NAMALWA (cell line): ENCODE data around the gene PRAMEF17.
"Not testable (repeated sequence)": the region's sequence is repeated elsewhere in the genome, so short reads cannot be mapped to it uniquely, and the experiment has no call there.

Experiments
- DNase-seq: peaks from one replicate; pipeline ENCODE4 v3.0.0-alpha.2; 2015; ENCODE audit warnings: low spot score

Gene PRAMEF17

GRCh38 chr1:13389332-13389731, at the start of gene PRAMEF17:
Gene PRAMEF17, plus strand, starts transcription at chr1:13389632. Its CDS starts 26 bp downstream, at chr1:13389658.
- not testable (repeated sequence) for DNase-seq

GRCh38 chr1:13342496-13342895, 46.9 kb upstream of the PRAMEF17 start:
- DNase-seq, result not testable (repeated sequence)

- not testable (repeated sequence) for DNase-seq
Observed at GRCh38 chr1:13347034-13347433, 42.4 kb upstream of the PRAMEF17 start, which contains the start of gene PRAMEF14. Gene PRAMEF14, minus strand, starts transcription at chr1:13347134. Its CDS starts 1,820 bp downstream, at chr1:13345314.

GRCh38 chr1:13353476-13353875, 36.0 kb upstream of the PRAMEF17 start:
- DNase-seq, result not testable (repeated sequence)

GRCh38 chr1:13354475-13354874, 35.0 kb upstream of the PRAMEF17 start:
- DNase-seq, result not testable (repeated sequence)

GRCh38 chr1:13356774-13357173, 32.7 kb upstream of the PRAMEF17 start:
- DNase-seq, result peak; percentile 89

GRCh38 chr1:13362364-13362763, 27.1 kb upstream of the PRAMEF17 start:
- DNase-seq, result not testable (repeated sequence)

- DNase-seq, result not testable (repeated sequence)
Observed at GRCh38 chr1:13364928-13365327, 24.5 kb upstream of the PRAMEF17 start.

- DNase-seq, result not testable (repeated sequence)
Observed at GRCh38 chr1:13366536-13366935, 22.9 kb upstream of the PRAMEF17 start.

- DNase-seq, result peak; percentile 71
Observed at GRCh38 chr1:13368544-13368943, 20.9 kb upstream of the PRAMEF17 start.

GRCh38 chr1:13378983-13379382, 10.4 kb upstream of the PRAMEF17 start:
- DNase-seq, result not testable (repeated sequence)

- not testable (repeated sequence) for DNase-seq
Observed at GRCh38 chr1:13380380-13380779, 9.1 kb upstream of the PRAMEF17 start.

- DNase-seq, result not testable (repeated sequence)
Observed at GRCh38 chr1:13393004-13393403, 3.6 kb downstream of the PRAMEF17 start.

GRCh38 chr1:13394761-13395160, 5.3 kb downstream of the PRAMEF17 start:
- not testable (repeated sequence) for DNase-seq

- not testable (repeated sequence) for DNase-seq
Observed at GRCh38 chr1:13395311-13395710, 5.9 kb downstream of the PRAMEF17 start.

GRCh38 chr1:13407811-13408210, 18.4 kb downstream of the PRAMEF17 start:
- no peak for DNase-seq

GRCh38 chr1:13410150-13410549, 20.7 kb downstream of the PRAMEF17 start, which contains the start of gene PRAMEF20:
Gene PRAMEF20, plus strand, starts transcription at chr1:13410450. Its CDS starts 5,905 bp downstream, at chr1:13416355.
- not testable (repeated sequence) for DNase-seq

GRCh38 chr1:13430495-13430894, 41.1 kb downstream of the PRAMEF17 start:
- DNase-seq, result no peak

GRCh38 chr1:13432251-13432650, 42.8 kb downstream of the PRAMEF17 start:
- no peak for DNase-seq

- not testable (repeated sequence) for DNase-seq
Observed at GRCh38 chr1:13433694-13434358, 44.4 kb downstream of the PRAMEF17 start.

- DNase-seq, result no peak
Observed at GRCh38 chr1:13435458-13435857, 46.0 kb downstream of the PRAMEF17 start.

- DNase-seq, result not testable (repeated sequence)
Observed at GRCh38 chr1:13439104-13439783, 49.8 kb downstream of the PRAMEF17 start.
